ENCODE measurements around the gene AUH.

- TF ChIP-seq POLR2A (IDR thresholded peaks at IDR 0.05) (no peak), CTCF (IDR thresholded peaks at IDR 0.05 in 4 of 5, conservative IDR thresholded peaks at IDR 0.05 in 1 of 5) (no peak)
These were observed 64.4 kb downstream of the AUH start for GRCh38 chr9:91297306-91297705.
